Stimulated activated CD4-positive, alpha-beta T cell treated with anti-CD3 and anti-CD28 coated beads, TNF-alpha, amount 100 ng/mL, for 48 hours (primary cell): ENCODE results near the gene RGS1.

ENCODE experiments used
- DNase-seq, 3 donors: peaks; one replicate each; pipeline ENCODE4 v3.0.0-alpha.2; 2020; ENCODE audit warnings: low read depth in 3 of 3

RGS1 gene

DNA sequence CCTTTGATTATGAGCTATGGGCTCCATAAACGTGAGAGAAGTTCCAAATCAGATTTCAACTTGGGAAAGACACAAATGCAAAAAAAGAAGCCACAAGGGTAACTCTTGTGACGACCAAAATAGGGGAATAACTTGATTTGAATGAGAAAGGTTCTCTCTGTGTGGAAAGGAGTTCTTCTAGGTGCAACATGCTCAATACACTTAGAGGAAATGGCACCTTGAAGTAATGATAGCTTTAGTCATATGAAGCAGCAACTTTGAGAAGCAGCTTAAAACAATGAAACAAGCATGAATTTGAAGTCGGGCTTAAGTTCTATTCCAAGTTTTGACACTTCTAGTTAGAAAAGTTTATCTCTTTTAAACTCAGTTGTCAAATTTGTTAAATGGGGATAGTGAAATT is 21.8 kb upstream of the RGS1 start:
- DNase-seq = no peak

- DNase-seq = no peak
These were observed 20.7 kb upstream of the RGS1 start for GRCh38 chr1:192554904-192555303.

DNA sequence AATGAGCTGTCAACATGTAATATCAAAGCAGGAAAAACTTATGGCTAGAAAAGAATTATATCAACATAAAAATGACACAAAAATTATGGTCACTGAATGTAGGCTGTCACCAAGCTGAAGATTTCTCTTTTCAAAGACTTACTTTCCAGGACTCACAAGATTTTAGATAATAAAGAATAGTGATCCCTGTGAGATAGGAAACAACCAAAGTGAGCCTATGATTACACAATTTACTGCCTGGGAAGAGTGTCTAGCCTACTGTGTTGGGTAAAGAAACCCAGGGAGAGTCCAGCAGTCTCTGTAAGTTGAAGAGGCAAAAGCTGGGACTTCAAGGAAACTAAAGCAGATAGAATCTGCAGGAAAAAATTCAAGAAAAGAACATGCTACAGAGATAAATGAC is 20.2 kb upstream of the RGS1 start:
- DNase-seq = no peak

DNA sequence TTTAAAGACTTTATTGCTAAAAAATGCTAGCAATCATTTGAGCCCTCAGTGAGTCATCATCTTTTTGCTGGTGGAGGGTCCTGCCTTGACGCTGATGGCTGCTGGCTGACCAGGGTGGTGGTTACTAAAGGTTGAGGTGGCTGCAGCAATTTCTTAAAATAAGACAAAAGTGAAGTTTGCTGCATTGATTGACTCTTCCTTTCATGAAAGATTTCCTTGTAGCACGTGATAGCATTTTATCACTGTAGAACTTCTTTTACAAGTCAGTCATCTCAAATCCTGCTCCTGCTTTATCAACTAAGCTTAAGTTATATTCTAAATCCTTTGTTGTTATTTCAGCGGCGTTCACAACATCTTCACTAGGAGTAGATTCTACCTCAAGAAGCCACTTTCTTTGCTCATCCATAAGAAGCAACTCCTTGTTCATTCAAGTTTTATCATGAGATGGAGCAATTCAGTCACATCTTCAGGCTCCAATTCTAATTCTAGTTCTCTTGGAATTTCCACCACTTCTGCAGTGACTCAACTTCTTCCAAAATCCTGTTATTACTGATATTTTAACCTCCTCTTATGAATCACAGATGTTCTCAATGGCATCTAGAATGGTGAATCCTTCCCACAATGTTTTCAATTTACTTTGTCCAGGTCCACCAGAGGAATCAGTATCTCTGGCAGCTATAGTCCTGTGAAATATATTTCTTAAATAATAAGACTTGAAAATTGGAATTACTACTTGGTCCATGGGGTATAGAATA is 17.6 kb upstream of the RGS1 start:
- DNase-seq = no peak

- DNase-seq = no peak
These were observed 16.2 kb upstream of the RGS1 start for GRCh38 chr1:192559115-192560006.

DNA sequence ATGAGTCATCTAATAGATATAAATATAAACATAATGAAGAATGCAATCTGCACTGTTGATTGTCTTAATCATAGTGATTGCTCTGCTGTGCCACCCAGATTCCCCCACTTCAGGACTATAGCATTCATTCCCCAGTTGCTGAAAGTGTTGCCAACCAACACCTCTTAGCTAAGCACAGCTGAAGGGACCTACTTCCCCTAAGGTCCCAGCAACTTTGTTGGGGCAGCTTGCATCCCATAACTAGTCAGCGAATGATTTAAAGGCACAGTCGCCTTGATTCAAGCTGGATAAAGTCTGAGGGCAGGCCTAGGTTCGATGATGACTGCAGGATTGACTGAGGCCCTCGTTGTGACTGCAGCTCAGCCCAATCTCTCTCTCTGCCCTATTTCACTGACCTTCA is 14.3 kb upstream of the RGS1 start:
- DNase-seq = no peak

DNA sequence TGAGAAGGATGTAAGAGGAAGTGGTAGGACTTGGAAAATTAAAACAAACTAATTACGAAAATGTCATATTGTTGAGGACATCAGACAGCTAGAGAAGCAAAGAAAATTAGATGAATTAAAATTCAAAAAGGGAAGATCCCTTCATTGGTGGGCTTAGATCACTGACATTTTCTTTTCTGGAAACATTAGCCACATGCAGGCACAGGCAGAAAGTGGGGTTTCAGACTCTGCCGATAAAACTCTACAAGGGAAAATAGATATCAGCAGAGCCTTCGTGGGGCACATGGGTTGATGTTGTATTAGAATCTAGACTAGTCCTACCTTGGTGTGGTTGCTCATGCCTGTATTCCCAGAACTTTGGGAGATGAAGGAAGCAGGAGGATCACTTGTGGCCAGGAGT is 12.4 kb upstream of the RGS1 start:
- DNase-seq = no peak

DNA sequence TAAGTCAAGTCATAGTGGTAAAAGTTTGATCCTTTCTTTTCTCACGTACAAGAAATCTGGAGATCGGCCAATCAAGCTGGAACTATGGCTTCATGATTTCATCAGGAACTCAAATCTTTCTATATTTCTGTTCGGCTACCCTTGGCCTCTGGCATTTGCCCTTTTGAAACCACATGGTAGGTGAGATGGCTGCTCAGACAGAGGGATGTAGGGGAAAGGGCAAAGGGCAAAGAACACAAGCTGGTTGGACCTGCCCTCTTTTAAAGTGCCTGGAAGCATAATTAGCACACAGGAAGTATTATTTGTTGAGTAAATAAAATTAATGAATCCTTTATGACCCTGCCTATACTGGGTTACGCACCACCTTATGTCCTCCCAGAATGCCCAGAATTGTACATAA is 11.5 kb upstream of the RGS1 start:
- no peak for DNase-seq

DNA sequence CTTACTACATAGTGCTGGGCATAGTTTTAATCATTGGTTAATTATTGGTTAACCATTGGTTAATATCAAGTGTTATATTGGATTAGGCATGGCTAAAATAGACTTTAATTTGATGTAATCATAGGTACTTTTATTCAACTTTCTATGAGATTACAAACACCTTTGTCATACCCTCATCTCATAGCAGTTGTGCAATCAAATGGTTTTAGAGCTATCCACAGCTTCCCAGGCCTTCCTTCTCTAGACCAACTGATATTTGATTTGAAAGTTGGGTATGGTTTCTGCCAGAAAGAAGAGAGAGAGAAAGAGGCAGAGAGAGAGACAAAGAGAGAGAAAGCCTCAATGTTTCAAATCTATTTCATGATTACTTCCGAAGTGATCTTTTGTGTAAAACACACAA is 9.6 kb upstream of the RGS1 start:
- no peak for DNase-seq

GRCh38 chr1:192566657-192567056 is 8.9 kb upstream of the RGS1 start:
- DNase-seq = no peak

DNA sequence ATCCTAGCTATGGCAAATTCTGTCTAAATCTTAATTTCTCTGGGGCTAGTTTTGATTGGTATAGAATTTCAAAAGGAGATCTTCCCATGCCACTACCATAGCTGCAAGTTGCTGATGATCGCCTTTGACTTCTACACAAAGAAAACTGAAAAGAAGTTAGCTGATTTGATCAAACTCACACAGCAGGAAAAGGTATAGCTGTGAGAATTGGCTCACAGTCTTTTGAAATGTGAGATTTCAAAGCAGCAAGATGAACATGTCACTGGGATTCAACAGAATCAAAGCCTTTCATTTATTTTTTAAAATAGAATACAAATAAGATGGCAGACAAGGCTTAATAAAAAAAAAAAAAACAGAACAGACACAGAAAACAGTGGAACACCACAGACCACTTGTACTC is 7.5 kb upstream of the RGS1 start:
- DNase-seq = no peak

DNA sequence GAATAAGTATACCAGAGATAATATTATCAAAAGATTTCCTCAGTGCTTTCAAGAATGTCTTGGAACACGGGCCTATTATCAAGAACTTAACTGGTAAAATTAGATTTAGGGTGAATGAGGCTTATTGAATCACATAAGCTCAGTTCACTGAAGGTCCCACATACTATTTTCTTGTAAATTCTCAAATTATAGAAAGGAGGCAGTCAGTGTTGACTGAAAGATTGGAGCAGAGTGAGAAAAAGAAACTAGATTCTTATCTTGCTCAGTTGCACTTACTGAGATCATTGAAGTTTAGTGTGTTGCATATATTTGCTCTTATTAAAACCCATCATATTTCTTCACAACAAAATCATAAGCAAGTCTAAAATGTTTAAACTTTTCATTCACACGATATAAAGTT is 3.9 kb upstream of the RGS1 start:
- DNase-seq = no peak

DNA sequence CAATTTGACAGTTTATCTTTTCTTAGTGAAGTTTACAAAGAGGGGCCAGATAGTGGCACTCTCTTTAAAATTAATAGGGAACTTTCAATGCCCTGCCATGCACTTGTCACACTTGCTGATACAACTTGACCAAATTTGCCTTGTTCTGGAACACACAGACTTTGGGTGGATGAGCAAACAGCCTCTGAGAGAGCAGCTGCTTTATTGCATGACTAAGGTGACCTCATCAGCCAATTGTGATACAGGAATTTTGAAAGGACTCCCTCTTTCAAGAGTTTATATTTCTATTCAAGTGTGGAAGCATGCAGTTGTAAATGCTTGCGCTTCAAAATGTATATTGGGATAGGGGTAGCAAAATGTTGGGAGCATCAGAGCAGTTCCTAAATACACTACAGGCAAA is 2.1 kb upstream of the RGS1 start:
- no peak for DNase-seq

DNA sequence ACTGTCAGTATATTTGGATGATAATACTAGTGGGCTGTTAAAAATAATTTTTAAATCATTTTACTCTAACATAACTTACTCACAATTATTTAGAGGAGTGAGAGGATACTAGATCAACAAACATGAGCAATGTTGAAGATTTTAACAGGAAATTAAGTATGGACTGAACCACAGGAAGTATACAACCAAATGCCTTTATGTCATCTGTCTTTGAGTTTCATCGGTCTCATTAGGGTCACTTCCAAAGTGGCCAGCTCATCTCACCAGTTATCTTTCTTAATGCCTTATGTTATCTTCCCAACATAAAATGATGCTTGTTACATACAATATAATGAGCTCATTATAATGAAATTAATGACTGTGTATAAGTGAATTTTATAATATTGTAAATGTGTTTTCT is 1.5 kb upstream of the RGS1 start:
- no peak for DNase-seq

- no peak for DNase-seq
These were observed 894 bp downstream of the RGS1 start for GRCh38 chr1:192576190-192577144.

- no peak for DNase-seq
These were observed 1.9 kb downstream of the RGS1 start for GRCh38 chr1:192577145-192578140.

DNA sequence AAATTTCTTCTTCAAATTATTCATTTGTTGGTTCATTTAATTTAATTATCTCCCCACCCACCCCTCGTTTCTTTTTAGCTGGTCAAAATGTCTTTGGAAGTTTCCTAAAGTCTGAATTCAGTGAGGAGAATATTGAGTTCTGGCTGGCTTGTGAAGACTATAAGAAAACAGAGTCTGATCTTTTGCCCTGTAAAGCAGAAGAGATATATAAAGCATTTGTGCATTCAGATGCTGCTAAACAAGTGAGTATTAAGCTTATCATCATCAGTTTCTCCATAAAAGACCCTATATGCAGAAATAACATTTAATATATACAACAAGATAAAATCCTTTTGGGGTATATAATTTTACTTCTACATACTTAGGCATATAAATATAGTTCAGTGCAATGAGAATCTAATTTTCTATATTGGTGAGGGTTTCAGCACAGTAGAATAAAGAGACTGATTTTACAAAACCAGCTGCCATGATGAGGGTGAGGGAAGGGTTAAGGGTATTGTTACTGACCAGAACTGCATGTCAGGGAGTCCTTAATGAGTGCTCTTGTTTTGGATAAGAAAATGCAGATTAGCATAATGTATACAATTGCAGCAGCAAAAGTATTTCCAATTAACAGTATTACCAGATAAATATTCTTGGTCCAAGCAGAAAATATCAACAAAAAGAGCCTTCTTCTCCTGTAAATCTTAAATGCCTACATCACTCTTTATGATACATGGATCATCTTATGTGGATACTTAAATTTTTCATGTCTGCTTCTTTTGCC is 2.8 kb downstream of the RGS1 start:
- DNase-seq = no peak

GRCh38 chr1:192579010-192579738 is 3.6 kb downstream of the RGS1 start:
- no peak for DNase-seq

DNA sequence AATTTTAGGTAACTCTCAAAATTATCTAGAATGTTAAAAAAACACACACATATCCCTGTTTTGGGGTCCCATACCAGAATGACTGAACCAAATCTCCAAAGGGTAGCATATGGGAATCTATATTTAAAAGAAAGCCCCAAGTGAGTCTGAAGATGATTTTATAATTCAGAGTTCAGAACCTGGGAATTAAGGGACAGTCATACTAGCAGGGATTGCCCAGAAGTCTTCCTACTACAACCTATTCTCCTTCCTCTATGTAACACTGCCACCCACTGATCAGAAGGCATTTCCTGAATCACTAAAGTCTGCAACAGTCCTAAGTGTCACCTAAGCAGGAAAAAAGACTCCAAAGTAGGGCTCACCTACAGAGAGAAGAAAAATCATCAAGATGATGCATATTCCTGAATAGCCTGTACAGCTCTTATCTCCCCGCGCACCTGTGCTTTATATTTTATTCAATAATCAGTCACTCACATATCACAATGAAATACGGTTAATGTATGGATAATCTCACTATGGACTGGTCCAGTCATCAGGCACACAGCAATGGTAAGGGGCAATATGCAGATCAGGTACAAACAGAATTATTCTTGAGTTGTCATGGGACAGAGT is 4.9 kb downstream of the RGS1 start:
- no peak for DNase-seq
